ENCODE results near the gene CDK5.
"Not testable (repeated sequence)": the region's sequence is repeated elsewhere in the genome, so short reads cannot be mapped to it uniquely, and the experiment has no call there.

Gene CDK5

GRCh38 chr7:151045262-151045661 is 12.4 kb downstream of the CDK5 start:
- Histone ChIP-seq H3K9ac (ENCODE audit: low read length in 5 of 5) (no peak overlapping the region), H3K9me3 (ENCODE audit: control insufficient read depth in 5 of 5, low read length in 5 of 5) (no peaks in the 10 kb centered on the region), H3K27ac (ENCODE audit: low read depth, low read length) (no peak overlapping the region), H3K27me3 (ENCODE audit: control insufficient read depth in 5 of 5, insufficient read depth in 4 of 5, low read length in 5 of 5) (peaks cover 0 to 7% (median 4%) of the 10 kb centered on the region in 5 donors), H3K36me3 (ENCODE audit: control insufficient read depth in 5 of 5, insufficient read depth in 5 of 5, low read length in 5 of 5) (peaks cover 0 to 46% (median 24%) of the 10 kb centered on the region in 5 donors), H3K4me1 (ENCODE audit: control insufficient read depth in 5 of 5, insufficient read depth in 5 of 5, low read length in 5 of 5) (peaks cover 4 to 28% (median 11%) of the 10 kb centered on the region in 5 donors), H3K4me3 (ENCODE audit: low read depth in 1 of 5, low read length in 5 of 5) (no peak overlapping the region)

GRCh38 chr7:151043959-151044358 is 13.7 kb downstream of the CDK5 start:
- Histone ChIP-seq H3K36me3 (ENCODE audit: control insufficient read depth in 5 of 5, insufficient read depth in 5 of 5, low read length in 5 of 5) (peaks cover 0 to 46% (median 24%) of the 10 kb centered on the region in 5 donors), H3K27me3 (ENCODE audit: control insufficient read depth in 5 of 5, insufficient read depth in 4 of 5, low read length in 5 of 5) (no peaks in the 10 kb centered on the region), H3K4me3 (ENCODE audit: low read depth in 1 of 5, low read length in 5 of 5) (no peak overlapping the region), H3K27ac (ENCODE audit: low read depth, low read length) (no peak overlapping the region), H3K9ac (ENCODE audit: low read length in 5 of 5) (no peak overlapping the region), H3K9me3 (ENCODE audit: control insufficient read depth in 5 of 5, low read length in 5 of 5) (no peaks in the 10 kb centered on the region), H3K4me1 (ENCODE audit: control insufficient read depth in 5 of 5, insufficient read depth in 5 of 5, low read length in 5 of 5) (peaks cover 4 to 33% (median 19%) of the 10 kb centered on the region in 5 donors)

- H3K4me3 ChIP-seq (ENCODE audit: low read depth in 1 of 5, low read length in 5 of 5); H3K27ac ChIP-seq (ENCODE audit: low read depth, low read length); H3K9ac ChIP-seq (ENCODE audit: low read length in 5 of 5); H3K27me3 ChIP-seq (ENCODE audit: control insufficient read depth in 5 of 5, insufficient read depth in 4 of 5, low read length in 5 of 5); H3K9me3 ChIP-seq (ENCODE audit: control insufficient read depth in 5 of 5, low read length in 5 of 5): not testable (repeated sequence)
- H3K4me1 ChIP-seq (ENCODE audit: control insufficient read depth in 5 of 5, insufficient read depth in 5 of 5, low read length in 5 of 5): peaks cover 4 to 38% (median 24%) of the 10 kb centered on the region in 5 donors
- peaks cover 0 to 46% (median 24%) of the 10 kb centered on the region in 5 donors for H3K36me3 ChIP-seq (ENCODE audit: control insufficient read depth in 5 of 5, insufficient read depth in 5 of 5, low read length in 5 of 5)
Observed at GRCh38 chr7:151043449-151043848, 14.2 kb downstream of the CDK5 start.

GRCh38 chr7:151040616-151041375 is 16.9 kb downstream of the CDK5 start:
- Histone ChIP-seq H3K9me3 (ENCODE audit: control insufficient read depth in 5 of 5, low read length in 5 of 5) (no peaks in the 10 kb centered on the region), H3K27ac (ENCODE audit: low read depth, low read length) (no peak overlapping the region), H3K36me3 (ENCODE audit: control insufficient read depth in 5 of 5, insufficient read depth in 5 of 5, low read length in 5 of 5) (peaks cover 0 to 61% (median 40%) of the 10 kb centered on the region in 5 donors), H3K9ac (ENCODE audit: low read length in 5 of 5) (no peak overlapping the region), H3K27me3 (ENCODE audit: control insufficient read depth in 5 of 5, insufficient read depth in 4 of 5, low read length in 5 of 5) (no peaks in the 10 kb centered on the region), H3K4me1 (ENCODE audit: control insufficient read depth in 5 of 5, insufficient read depth in 5 of 5, low read length in 5 of 5) (peaks cover 0 to 16% (median 11%) of the 10 kb centered on the region in 5 donors), H3K4me3 (ENCODE audit: low read depth in 1 of 5, low read length in 5 of 5) (no peak overlapping the region)

- H3K27ac ChIP-seq (ENCODE audit: low read depth, low read length): no peak overlapping the region
- peak overlapping the region in 1 of 5 donors; percentile 23 for H3K9ac ChIP-seq (ENCODE audit: low read length in 5 of 5)
- H3K36me3 ChIP-seq (ENCODE audit: control insufficient read depth in 5 of 5, insufficient read depth in 5 of 5, low read length in 5 of 5): peaks cover 0 to 61% (median 46%) of the 10 kb centered on the region in 5 donors
Observed at GRCh38 chr7:151039850-151040548, 17.7 kb downstream of the CDK5 start.

GRCh38 chr7:151038951-151039849 is 18.5 kb downstream of the CDK5 start:
- Histone ChIP-seq H3K4me3 (ENCODE audit: low read depth in 1 of 5, low read length in 5 of 5) (no peak overlapping the region), H3K36me3 (ENCODE audit: control insufficient read depth in 5 of 5, insufficient read depth in 5 of 5, low read length in 5 of 5) (peaks cover 0 to 62% (median 49%) of the 10 kb centered on the region in 5 donors), H3K9me3 (ENCODE audit: control insufficient read depth in 5 of 5, low read length in 5 of 5) (no peaks in the 10 kb centered on the region), H3K4me1 (ENCODE audit: control insufficient read depth in 5 of 5, insufficient read depth in 5 of 5, low read length in 5 of 5) (peaks cover 0 to 15% (median 11%) of the 10 kb centered on the region in 5 donors), H3K27ac (ENCODE audit: low read depth, low read length) (no peak overlapping the region), H3K9ac (ENCODE audit: low read length in 5 of 5) (peak overlapping the region in 2 of 5 donors; percentile 2 to 37), H3K27me3 (ENCODE audit: control insufficient read depth in 5 of 5, insufficient read depth in 4 of 5, low read length in 5 of 5) (no peaks in the 10 kb centered on the region)

More at GRCh38 chr7:151039850-151040548, 17.7 kb downstream of the CDK5 start:
- H3K4me3 ChIP-seq (ENCODE audit: low read depth in 1 of 5, low read length in 5 of 5): no peak overlapping the region
- H3K27me3 ChIP-seq (ENCODE audit: control insufficient read depth in 5 of 5, insufficient read depth in 4 of 5, low read length in 5 of 5): no peaks in the 10 kb centered on the region
- H3K4me1 ChIP-seq (ENCODE audit: control insufficient read depth in 5 of 5, insufficient read depth in 5 of 5, low read length in 5 of 5): peaks cover 0 to 16% (median 11%) of the 10 kb centered on the region in 5 donors
- H3K9me3 ChIP-seq (ENCODE audit: control insufficient read depth in 5 of 5, low read length in 5 of 5): no peaks in the 10 kb centered on the region

- Histone ChIP-seq H3K27me3 (ENCODE audit: control insufficient read depth in 5 of 5, insufficient read depth in 4 of 5, low read length in 5 of 5) (no peaks in the 10 kb centered on the region), H3K27ac (ENCODE audit: low read depth, low read length) (no peak overlapping the region), H3K9ac (ENCODE audit: low read length in 5 of 5) (no peak overlapping the region), H3K4me3 (ENCODE audit: low read depth in 1 of 5, low read length in 5 of 5) (no peak overlapping the region), H3K36me3 (ENCODE audit: control insufficient read depth in 5 of 5, insufficient read depth in 5 of 5, low read length in 5 of 5) (peaks cover 0 to 64% (median 41%) of the 10 kb centered on the region in 5 donors), H3K9me3 (ENCODE audit: control insufficient read depth in 5 of 5, low read length in 5 of 5) (no peaks in the 10 kb centered on the region), H3K4me1 (ENCODE audit: control insufficient read depth in 5 of 5, insufficient read depth in 5 of 5, low read length in 5 of 5) (peaks cover 0 to 15% (median 11%) of the 10 kb centered on the region in 5 donors)
Observed at GRCh38 chr7:151035902-151036301, 21.8 kb downstream of the CDK5 start.

GRCh38 chr7:151035026-151035717 is 22.5 kb downstream of the CDK5 start:
- Histone ChIP-seq H3K4me1 (ENCODE audit: control insufficient read depth in 5 of 5, insufficient read depth in 5 of 5, low read length in 5 of 5) (peaks cover 0 to 15% (median 11%) of the 10 kb centered on the region in 5 donors), H3K9me3 (ENCODE audit: control insufficient read depth in 5 of 5, low read length in 5 of 5) (no peaks in the 10 kb centered on the region), H3K4me3 (ENCODE audit: low read depth in 1 of 5, low read length in 5 of 5) (no peak overlapping the region), H3K9ac (ENCODE audit: low read length in 5 of 5) (no peak overlapping the region), H3K36me3 (ENCODE audit: control insufficient read depth in 5 of 5, insufficient read depth in 5 of 5, low read length in 5 of 5) (peaks cover 0 to 65% (median 41%) of the 10 kb centered on the region in 5 donors), H3K27ac (ENCODE audit: low read depth, low read length) (no peak overlapping the region), H3K27me3 (ENCODE audit: control insufficient read depth in 5 of 5, insufficient read depth in 4 of 5, low read length in 5 of 5) (no peaks in the 10 kb centered on the region)

GRCh38 chr7:151034312-151035025 is 23.2 kb downstream of the CDK5 start:
- no peak overlapping the region for H3K27ac ChIP-seq (ENCODE audit: low read depth, low read length)
- H3K27me3 ChIP-seq (ENCODE audit: control insufficient read depth in 5 of 5, insufficient read depth in 4 of 5, low read length in 5 of 5): no peaks in the 10 kb centered on the region
- H3K9ac ChIP-seq (ENCODE audit: low read length in 5 of 5): no peak overlapping the region
- H3K4me3 ChIP-seq (ENCODE audit: low read depth in 1 of 5, low read length in 5 of 5): no peak overlapping the region
- peaks cover 0 to 65% (median 41%) of the 10 kb centered on the region in 5 donors for H3K36me3 ChIP-seq (ENCODE audit: control insufficient read depth in 5 of 5, insufficient read depth in 5 of 5, low read length in 5 of 5)
- H3K9me3 ChIP-seq (ENCODE audit: control insufficient read depth in 5 of 5, low read length in 5 of 5): no peaks in the 10 kb centered on the region
- H3K4me1 ChIP-seq (ENCODE audit: control insufficient read depth in 5 of 5, insufficient read depth in 5 of 5, low read length in 5 of 5): peaks cover 0 to 15% (median 11%) of the 10 kb centered on the region in 5 donors

Measured in subcutaneous abdominal adipose tissue (tissue), 5 donors.